Thoracic aorta (tissue), 2 donors: ENCODE data around the gene AMELX. TPM values are rescaled to one million over a fixed set of nuclear protein-coding genes. Genes with fewer than 3 reads are reported as not detected.
A peak's percentile ranks its signal among the peaks of the same experiment; 100 is the strongest.

ENCODE experiments used
- ATAC-seq: fragments of 150-250 bp; one replicate; pipeline ENCODE4 v1.8.0; 2017; ENCODE audit warnings: low read depth; ENCODE audit not compliant: insufficient number of reproducible peaks, low FRiP score
- DNase-seq: peaks from one replicate; pipeline ENCODE4 v3.0.0-alpha.2; 2020; ENCODE audit warnings: low spot score
- H3K27ac ChIP-seq, 2 donors: fragments of 200-600 bp; sonication (generic); 1 replicate in 1 of 2; 2 replicates in 1 of 2; pipeline ENCODE4 v1.5.1; 2016; ENCODE audit warnings: mild to moderate bottlenecking in 2 of 2, moderate library complexity in 2 of 2
- H3K27me3 ChIP-seq: fragments of 200-600 bp; sonication (generic); replicated peaks from 2 replicates; pipeline ENCODE4 v1.6.0; 2016; ENCODE audit warnings: mild to moderate bottlenecking; ENCODE audit not compliant: insufficient read depth
- H3K36me3 ChIP-seq: fragments of 200-600 bp; sonication (generic); one replicate; pipeline ENCODE4 v1.5.1; 2016
- H3K4me1 ChIP-seq, 2 donors: fragments of 200-600 bp; sonication (generic); 1 replicate in 1 of 2; 2 replicates in 1 of 2; pipeline versions ENCODE4 v1.5.1 to v1.6.0; 2016; ENCODE audit warnings: low read depth in 2 of 2, mild to moderate bottlenecking in 1 of 2; ENCODE audit not compliant: control insufficient read depth in 1 of 2
- H3K4me3 ChIP-seq: fragments of 200-600 bp; sonication (generic); 2 replicates; pipeline ENCODE4 v1.5.1; 2016; ENCODE audit warnings: mild to moderate bottlenecking
- H3K9me3 ChIP-seq: fragments of 200-600 bp; sonication (generic); 2 replicates; pipeline ENCODE4 v1.5.1; 2016
- total RNA-seq, 2 donors: library from RNA; depleted of rRNA; stranded (reverse); fragments of >200 nt; gene quantifications; one replicate each; pipeline versions ENCODE4 v1.1.0 to v1.2.3, GENCODE V29; 2016
- TF ChIP-seq, protein P1 (sequence below): fragments of 200-600 bp; sonication (generic); IDR thresholded peaks from one replicate; pipeline ENCODE4 v1.5.1; 2019; ENCODE audit warnings: antibody characterized with exemption

AMELX gene
- total RNA-seq, 2 donors from 2014 or later = not detected

DNA sequence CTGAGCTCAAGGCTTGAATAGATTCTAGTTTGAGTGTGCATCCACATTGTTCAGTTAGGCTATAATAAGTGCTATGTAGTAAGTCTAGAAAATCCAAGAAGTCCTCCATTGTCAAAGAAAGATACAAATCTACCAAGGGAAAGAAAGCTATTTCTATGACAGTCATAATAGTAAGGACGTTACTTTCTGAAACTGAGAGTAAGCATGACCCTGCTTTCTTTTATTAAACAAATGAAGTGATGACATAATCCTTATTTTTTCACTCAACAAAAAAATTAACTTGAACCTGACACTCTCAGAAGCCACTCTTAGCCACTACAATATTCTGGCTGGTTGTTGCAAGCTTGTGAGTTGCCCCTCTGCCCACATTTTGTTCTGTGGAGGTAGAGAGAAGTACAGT, 33.8 kb upstream of the AMELX start:
- Histone ChIP-seq H3K27ac (no peak overlapping the region), H3K9me3 (no peaks in the 10 kb centered on the region), H3K36me3 (no peaks in the 10 kb centered on the region), H3K4me3 (no peak overlapping the region), H3K27me3 (no peaks in the 10 kb centered on the region), H3K4me1 (no peaks in the 10 kb centered on the region)
- TF ChIP-seq, protein P1, sequence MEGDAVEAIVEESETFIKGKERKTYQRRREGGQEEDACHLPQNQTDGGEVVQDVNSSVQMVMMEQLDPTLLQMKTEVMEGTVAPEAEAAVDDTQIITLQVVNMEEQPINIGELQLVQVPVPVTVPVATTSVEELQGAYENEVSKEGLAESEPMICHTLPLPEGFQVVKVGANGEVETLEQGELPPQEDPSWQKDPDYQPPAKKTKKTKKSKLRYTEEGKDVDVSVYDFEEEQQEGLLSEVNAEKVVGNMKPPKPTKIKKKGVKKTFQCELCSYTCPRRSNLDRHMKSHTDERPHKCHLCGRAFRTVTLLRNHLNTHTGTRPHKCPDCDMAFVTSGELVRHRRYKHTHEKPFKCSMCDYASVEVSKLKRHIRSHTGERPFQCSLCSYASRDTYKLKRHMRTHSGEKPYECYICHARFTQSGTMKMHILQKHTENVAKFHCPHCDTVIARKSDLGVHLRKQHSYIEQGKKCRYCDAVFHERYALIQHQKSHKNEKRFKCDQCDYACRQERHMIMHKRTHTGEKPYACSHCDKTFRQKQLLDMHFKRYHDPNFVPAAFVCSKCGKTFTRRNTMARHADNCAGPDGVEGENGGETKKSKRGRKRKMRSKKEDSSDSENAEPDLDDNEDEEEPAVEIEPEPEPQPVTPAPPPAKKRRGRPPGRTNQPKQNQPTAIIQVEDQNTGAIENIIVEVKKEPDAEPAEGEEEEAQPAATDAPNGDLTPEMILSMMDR = no peak
- DNase-seq (no peak), ATAC-seq (no peak)

- Histone ChIP-seq H3K4me1 (no peaks in the 10 kb centered on the region), H3K36me3 (no peaks in the 10 kb centered on the region), H3K4me3 (no peak overlapping the region), H3K27me3 (no peaks in the 10 kb centered on the region), H3K27ac (no peak overlapping the region), H3K9me3 (no peaks in the 10 kb centered on the region)
- no peak for DNase-seq
- no peak for ATAC-seq
- TF ChIP-seq, protein P1 = no peak
Observed at GRCh38 chrX:11261260-11261659, 32.0 kb upstream of the AMELX start.

DNA sequence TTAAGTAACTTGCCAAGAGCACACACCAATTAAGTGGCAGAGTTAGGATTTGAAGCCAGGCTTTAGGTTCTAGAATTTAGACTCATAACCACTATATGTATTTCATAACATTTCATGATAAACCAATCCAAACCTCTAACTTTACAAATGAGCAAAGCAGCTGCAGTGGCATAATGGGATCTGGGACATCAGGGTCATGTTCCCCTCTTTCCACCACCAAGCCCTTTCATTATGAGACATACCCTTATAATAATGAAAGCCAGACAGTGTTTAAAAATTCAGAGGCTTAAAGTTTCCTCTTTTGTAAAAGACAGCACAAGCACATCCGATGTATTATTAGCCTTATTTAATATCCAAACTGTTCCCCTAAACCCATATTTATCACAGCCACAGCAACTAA, 28.3 kb upstream of the AMELX start:
- Histone ChIP-seq H3K27me3 (no peaks in the 10 kb centered on the region), H3K36me3 (no peaks in the 10 kb centered on the region), H3K27ac (peak overlapping the region in 1 of 2 donors; percentile 35), H3K4me3 (no peak overlapping the region), H3K4me1 (peaks cover 0 to 4% of the 10 kb centered on the region in 2 donors), H3K9me3 (no peaks in the 10 kb centered on the region)
- TF ChIP-seq, protein P1 = no peak
- no peak for ATAC-seq
- no peak for DNase-seq

DNA sequence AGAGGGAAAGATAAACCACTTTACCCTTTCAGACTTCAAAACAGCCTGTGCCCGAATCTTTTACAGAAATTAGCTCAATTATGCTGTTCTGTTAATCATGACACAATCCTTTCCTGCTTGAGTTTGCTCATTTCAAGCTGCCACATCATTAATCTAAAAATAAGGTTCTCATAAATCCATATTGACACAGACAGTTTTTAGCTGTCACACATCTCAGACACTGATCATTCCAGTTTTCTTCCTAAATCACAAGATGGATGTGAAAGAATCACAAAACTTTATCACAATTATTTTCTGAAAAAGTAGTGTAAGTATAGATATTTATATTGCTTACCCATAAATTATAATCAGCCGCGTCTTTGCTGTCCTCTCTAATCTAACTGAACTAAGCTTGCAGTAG, 27.9 kb upstream of the AMELX start:
- no peak for ATAC-seq
- Histone ChIP-seq H3K9me3 (no peaks in the 10 kb centered on the region), H3K4me3 (peak overlapping the region; percentile 59), H3K36me3 (no peaks in the 10 kb centered on the region), H3K27me3 (no peaks in the 10 kb centered on the region), H3K4me1 (peaks cover 0 to 8% of the 10 kb centered on the region in 2 donors), H3K27ac (peak overlapping the region in 1 of 2 donors; percentile 35)
- TF ChIP-seq, protein P1 = no peak
- DNase-seq = no peak

- H3K9me3 ChIP-seq = no peaks in the 10 kb centered on the region
- H3K36me3 ChIP-seq = no peaks in the 10 kb centered on the region
- H3K4me1 ChIP-seq = peaks cover 0 to 9% of the 10 kb centered on the region in 2 donors
- peak overlapping the region in 1 of 2 donors; percentile 35 for H3K27ac ChIP-seq
- TF ChIP-seq, protein P1 = no peak
- ATAC-seq = no peak
- H3K4me3 ChIP-seq = peak overlapping the region; percentile 59
- DNase-seq = no peak
- no peaks in the 10 kb centered on the region for H3K27me3 ChIP-seq
Observed at GRCh38 chrX:11266573-11267003, 26.6 kb upstream of the AMELX start.
